Neural progenitor cell (in vitro differentiated cells): ENCODE measurements around the gene FHOD3. TPM values are rescaled to one million over a fixed set of nuclear protein-coding genes. Genes with fewer than 3 reads are reported as not detected.
A peak's percentile ranks its signal among the peaks of the same experiment; 100 is the strongest.

ENCODE experiments used
- DNase-seq: peaks from one replicate; pipeline ENCODE4 v3.0.0-alpha.2; 2016; ENCODE audit warnings: low spot score
- H2AFZ ChIP-seq: fragments of 200-600 bp; sonication (generic); replicated peaks from 2 replicates; pipeline ENCODE4 v1.6.1; 2016; ENCODE audit warnings: antibody characterized with exemption
- H3F3A ChIP-seq: fragments of 200-600 bp; sonication (generic); 2 replicates; pipeline ENCODE4 v1.6.1; 2016; ENCODE audit warnings: antibody characterized with exemption, low read depth
- H3K27ac ChIP-seq: fragments of 200-600 bp; sonication (generic); 2 replicates; pipeline ENCODE4 v1.5.1; 2016; ENCODE audit warnings: mild to moderate bottlenecking
- H3K27me3 ChIP-seq: fragments of 200-600 bp; sonication (generic); 2 replicates; pipeline ENCODE4 v1.6.1; 2016; ENCODE audit warnings: mild to moderate bottlenecking, moderate library complexity
- H3K36me3 ChIP-seq: fragments of 200-600 bp; sonication (generic); 2 replicates; pipeline ENCODE4 v1.5.1; 2016
- H3K4me1 ChIP-seq: fragments of 200-600 bp; sonication (generic); 2 replicates; pipeline ENCODE4 v1.6.1; 2016; ENCODE audit warnings: mixed run types
- H3K4me2 ChIP-seq: fragments of 200-600 bp; sonication (generic); 2 replicates; pipeline ENCODE4 v1.6.1; 2016
- H3K4me3 ChIP-seq: fragments of 200-600 bp; sonication (generic); 2 replicates; pipeline ENCODE4 v1.5.1; 2016
- H3K79me2 ChIP-seq: fragments of 200-600 bp; sonication (generic); 2 replicates; pipeline ENCODE4 v1.6.1; 2016; ENCODE audit warnings: low read depth
- H3K9ac ChIP-seq: fragments of 200-600 bp; sonication (generic); 2 replicates; pipeline ENCODE4 v1.6.1; 2016
- H3K9me3 ChIP-seq: fragments of 200-600 bp; sonication (generic); 2 replicates; pipeline ENCODE4 v1.5.1; 2016; ENCODE audit warnings: low read depth
- H4K20me1 ChIP-seq: fragments of 200-600 bp; sonication (generic); 2 replicates; pipeline ENCODE4 v1.6.1; 2016; ENCODE audit warnings: low read depth
- H3K27ac Mint-ChIP-seq: 3 replicates; pipeline ENCODE4 v1.8.0; 2021; ENCODE audit warnings: mixed read lengths
- H3K27me3 Mint-ChIP-seq: 2 replicates; pipeline ENCODE4 v1.8.0; 2022; ENCODE audit warnings: low read depth, mild to moderate bottlenecking, inconsistent platforms, moderate library complexity, mixed read lengths; ENCODE audit not compliant: insufficient read depth
- H3K36me3 Mint-ChIP-seq: 3 replicates; pipeline ENCODE4 v1.8.0; 2021; ENCODE audit warnings: mixed read lengths
- H3K4me1 Mint-ChIP-seq: 3 replicates; pipeline ENCODE4 v1.8.0; 2021; ENCODE audit warnings: mixed read lengths
- H3K4me3 Mint-ChIP-seq: 3 replicates; pipeline ENCODE4 v1.8.0; 2021; ENCODE audit warnings: mild to moderate bottlenecking, moderate library complexity, mixed read lengths
- H3K9me3 Mint-ChIP-seq: 3 replicates; pipeline ENCODE4 v1.8.0; 2020; ENCODE audit warnings: mixed read lengths
- CTCF ChIP-seq: fragments of 200-600 bp; sonication (generic); IDR thresholded peaks from 2 replicates; pipeline ENCODE4 v1.5.1; 2017; ENCODE audit warnings: antibody characterized with exemption, mild to moderate bottlenecking
- EZH2 ChIP-seq: fragments of 200-600 bp; sonication (generic); IDR thresholded peaks from 2 replicates; pipeline ENCODE4 v1.6.1; 2017; ENCODE audit warnings: antibody characterized with exemption, mild to moderate bottlenecking, moderate library complexity
- EZH2phosphoT487 ChIP-seq: fragments of 200-600 bp; sonication (generic); IDR thresholded peaks from 2 replicates; pipeline ENCODE4 v1.6.1; 2017; ENCODE audit warnings: antibody characterized with exemption
- total RNA-seq: library from RNA; depleted of rRNA; stranded (reverse); fragments of >200 nt; gene quantifications from 2 replicates; pipeline ENCODE4 v1.2.3, GENCODE V29; 2015; ENCODE audit warnings: low replicate concordance

The FHOD3 gene
- total RNA-seq, 1 donor from 2014 or later = 69.7 TPM

DNA sequence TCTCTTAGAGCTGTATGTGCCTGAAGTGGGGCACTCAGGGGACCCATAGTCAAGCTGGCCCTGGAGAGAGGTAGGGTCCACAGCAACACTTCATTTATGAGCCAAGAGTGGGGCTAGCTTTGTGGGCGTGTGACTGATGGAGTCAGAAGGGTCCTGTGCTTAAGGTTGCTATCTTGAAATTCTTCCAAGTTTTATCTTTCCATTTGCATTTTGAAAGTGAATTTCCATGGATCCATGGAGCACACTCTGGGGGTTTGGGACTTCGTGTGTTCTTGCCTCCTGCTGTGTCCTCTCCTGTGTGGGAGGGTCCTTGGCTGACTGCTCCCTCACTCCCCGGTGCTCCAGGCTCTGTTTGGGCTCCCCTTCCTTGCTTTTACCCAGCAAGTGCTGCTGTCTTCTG, 50.8 kb downstream of the FHOD3 start:
- Mint-ChIP-seq H3K4me1 (peaks cover 16% of the 10 kb centered on the region), H3K27ac (no peak overlapping the region), H3K36me3 (peaks cover 5% of the 10 kb centered on the region), H3K27me3 (no peaks in the 10 kb centered on the region), H3K4me3 (no peak overlapping the region), H3K9me3 (peaks cover 2% of the 10 kb centered on the region)
- peaks cover 80% of the 10 kb centered on the region for H4K20me1 ChIP-seq
- H2AFZ ChIP-seq = no peak overlapping the region
- no peak for DNase-seq
- H3K27me3 ChIP-seq = no peaks in the 10 kb centered on the region
- TF ChIP-seq EZH2 (no peak), CTCF (no peak), EZH2phosphoT487 (no peak)
- no peaks in the 10 kb centered on the region for H3K9me3 ChIP-seq
- H3K36me3 ChIP-seq = no peaks in the 10 kb centered on the region
- no peak overlapping the region for H3K9ac ChIP-seq
- no peaks in the 10 kb centered on the region for H3F3A ChIP-seq
- peaks cover 22% of the 10 kb centered on the region for H3K4me1 ChIP-seq
- H3K4me2 ChIP-seq = no peak overlapping the region
- H3K4me3 ChIP-seq = no peak overlapping the region
- H3K27ac ChIP-seq = no peak overlapping the region
- peaks cover 83% of the 10 kb centered on the region for H3K79me2 ChIP-seq

DNA sequence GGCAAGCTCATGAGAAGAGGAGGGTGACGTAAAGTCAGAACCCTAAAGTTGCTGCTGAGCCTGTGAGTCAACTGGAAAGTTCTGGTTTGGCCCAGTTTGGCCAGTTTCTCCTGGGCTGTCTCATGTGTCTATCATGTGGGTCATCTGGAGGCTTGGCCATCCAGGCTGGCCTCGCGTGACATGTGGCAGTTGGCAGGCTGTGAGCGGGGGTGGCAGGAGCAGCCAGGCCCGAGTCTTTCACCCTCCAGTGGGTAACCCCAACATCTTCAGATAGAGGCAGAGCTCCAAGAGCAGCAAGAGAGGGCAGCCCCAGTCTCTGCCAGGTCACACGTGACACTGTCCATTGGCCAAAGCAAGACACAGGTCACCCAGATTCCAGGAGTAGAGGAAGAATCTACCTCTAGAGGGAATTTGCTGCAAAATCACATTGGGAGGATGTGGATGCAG, 51.5 kb downstream of the FHOD3 start:
- Histone ChIP-seq H3K9me3 (no peaks in the 10 kb centered on the region), H2AFZ (no peak overlapping the region), H4K20me1 (peaks cover 75% of the 10 kb centered on the region), H3K4me2 (no peak overlapping the region), H3F3A (no peaks in the 10 kb centered on the region), H3K9ac (no peak overlapping the region), H3K27ac (no peak overlapping the region), H3K4me3 (no peak overlapping the region), H3K79me2 (peaks cover 83% of the 10 kb centered on the region), H3K36me3 (no peaks in the 10 kb centered on the region), H3K27me3 (no peaks in the 10 kb centered on the region), H3K4me1 (peaks cover 22% of the 10 kb centered on the region)
- no peaks in the 10 kb centered on the region for H3K27me3 Mint-ChIP-seq
- DNase-seq = no peak
- peaks cover 16% of the 10 kb centered on the region for H3K4me1 Mint-ChIP-seq
- TF ChIP-seq CTCF (no peak), EZH2 (no peak), EZH2phosphoT487 (no peak)
- peaks cover 8% of the 10 kb centered on the region for H3K36me3 Mint-ChIP-seq
- H3K9me3 Mint-ChIP-seq = no peaks in the 10 kb centered on the region
- H3K27ac Mint-ChIP-seq = no peak overlapping the region
- no peak overlapping the region for H3K4me3 Mint-ChIP-seq

DNA sequence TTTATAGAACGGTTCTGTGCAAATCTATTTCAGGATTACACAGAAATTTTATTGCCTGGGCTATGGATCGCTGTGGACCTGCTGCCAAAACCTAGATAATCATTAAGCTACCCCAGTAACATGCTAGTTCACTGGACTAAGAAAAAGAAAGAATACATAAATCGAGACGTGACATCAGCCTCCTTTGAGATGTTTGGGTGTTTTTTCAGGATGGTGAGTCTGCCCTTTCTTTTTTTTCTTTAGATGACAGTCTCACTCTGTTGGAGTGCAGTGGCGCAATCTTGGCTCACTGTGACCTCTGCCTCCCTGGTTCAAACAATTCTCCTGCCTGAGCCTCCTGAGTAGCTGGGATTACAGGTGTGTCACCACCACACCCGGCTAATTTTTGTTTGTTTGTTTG, 52.0 kb downstream of the FHOD3 start:
- H3K27me3 ChIP-seq = no peaks in the 10 kb centered on the region
- peaks cover 11% of the 10 kb centered on the region for H3K36me3 Mint-ChIP-seq
- no peaks in the 10 kb centered on the region for H3K36me3 ChIP-seq
- no peak overlapping the region for H2AFZ ChIP-seq
- no peaks in the 10 kb centered on the region for H3F3A ChIP-seq
- H3K4me2 ChIP-seq = no peak overlapping the region
- peak overlapping the region; percentile 1 for H3K27ac ChIP-seq
- no peak overlapping the region for H3K4me3 ChIP-seq
- H3K9me3 ChIP-seq = no peaks in the 10 kb centered on the region
- no peaks in the 10 kb centered on the region for H3K27me3 Mint-ChIP-seq
- no peak overlapping the region for H3K27ac Mint-ChIP-seq
- no peak for TF ChIP-seq EZH2
- H3K79me2 ChIP-seq = peaks cover 84% of the 10 kb centered on the region
- no peak for DNase-seq
- H3K4me3 Mint-ChIP-seq = no peak overlapping the region
- peaks cover 22% of the 10 kb centered on the region for H3K4me1 ChIP-seq
- no peak overlapping the region for H3K9ac ChIP-seq
- H4K20me1 ChIP-seq = peaks cover 74% of the 10 kb centered on the region
- no peaks in the 10 kb centered on the region for H3K9me3 Mint-ChIP-seq
- H3K4me1 Mint-ChIP-seq = peaks cover 16% of the 10 kb centered on the region

DNA sequence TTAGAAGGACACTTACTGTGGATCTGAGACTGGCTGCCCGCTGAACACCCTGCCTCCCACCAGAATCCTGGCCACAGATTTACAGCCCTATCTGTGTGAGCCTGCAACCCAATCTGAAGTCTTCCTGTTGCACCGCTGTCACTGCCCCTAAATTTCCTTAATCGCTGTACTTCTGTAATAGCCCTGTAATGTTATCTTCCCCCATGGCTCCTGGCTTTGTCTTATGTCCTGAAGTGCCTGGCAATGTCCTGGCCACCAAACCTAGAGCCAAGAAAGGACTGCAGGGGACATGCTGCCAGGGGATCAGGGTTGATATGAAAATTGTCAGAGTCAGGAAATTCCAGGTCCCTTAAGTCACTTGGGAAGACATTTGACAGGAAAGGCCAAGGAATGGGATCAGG, 52.7 kb downstream of the FHOD3 start:
- peaks cover 12% of the 10 kb centered on the region for H3K36me3 Mint-ChIP-seq
- no peaks in the 10 kb centered on the region for H3K9me3 Mint-ChIP-seq
- peaks cover 16% of the 10 kb centered on the region for H3K4me1 Mint-ChIP-seq
- no peak for DNase-seq
- H2AFZ ChIP-seq = no peak overlapping the region
- no peak overlapping the region for H3K4me2 ChIP-seq
- no peak overlapping the region for H3K4me3 Mint-ChIP-seq
- no peaks in the 10 kb centered on the region for H3K9me3 ChIP-seq
- H3K36me3 ChIP-seq = no peaks in the 10 kb centered on the region
- no peak overlapping the region for H3K4me3 ChIP-seq
- H3F3A ChIP-seq = no peaks in the 10 kb centered on the region
- no peaks in the 10 kb centered on the region for H3K27me3 ChIP-seq
- peak overlapping the region; percentile 29 for H3K27ac Mint-ChIP-seq
- peaks cover 22% of the 10 kb centered on the region for H3K4me1 ChIP-seq
- H4K20me1 ChIP-seq = peaks cover 71% of the 10 kb centered on the region
- no peak overlapping the region for H3K9ac ChIP-seq
- H3K79me2 ChIP-seq = peaks cover 89% of the 10 kb centered on the region
- H3K27me3 Mint-ChIP-seq = no peaks in the 10 kb centered on the region
- TF ChIP-seq CTCF (no peak), EZH2phosphoT487 (no peak), EZH2 (no peak)
- H3K27ac ChIP-seq = peak overlapping the region; percentile 1
